Activated gamma-delta T cell treated with Interleukin-2 at 50 U/mL for 16 hours (primary cell): Measurements from ENCODE around the gene CTCF.
A peak's percentile ranks its signal among the peaks of the same experiment; 100 is the strongest.

Experiments
- DNase-seq: peaks from one replicate; pipeline ENCODE4 v3.0.0-alpha.2; 2020

The CTCF gene

GRCh38 chr16:67653789-67654402, 91.6 kb downstream of the CTCF start:
- DNase-seq: no peak

- no peak for DNase-seq
Measured at GRCh38 chr16:67654403-67654911, 92.1 kb downstream of the CTCF start.

GRCh38 chr16:67655363-67655762, 93.0 kb downstream of the CTCF start:
- no peak for DNase-seq

- no peak for DNase-seq
Measured at GRCh38 chr16:67656344-67657016, 94.2 kb downstream of the CTCF start.

GRCh38 chr16:67657017-67657608, 94.8 kb downstream of the CTCF start:
- no peak for DNase-seq

GRCh38 chr16:67657751-67658518, 95.6 kb downstream of the CTCF start:
- no peak for DNase-seq

- no peak for DNase-seq
Measured at GRCh38 chr16:67658849-67659674, 96.7 kb downstream of the CTCF start.

GRCh38 chr16:67659675-67660563, 97.6 kb downstream of the CTCF start, which contains the start of gene ACD:
Gene ACD, minus strand, starts transcription at chr16:67660260. Its CDS starts 40 bp downstream, at chr16:67660220.
- DNase-seq: peak; percentile 91

- peak; percentile 93 for DNase-seq
Measured at GRCh38 chr16:67660564-67661028, 98.3 kb downstream of the CTCF start, which contains the start of gene PARD6A. Gene PARD6A, plus strand, starts transcription at chr16:67660960. Its CDS starts 79 bp downstream, at chr16:67661039.

GRCh38 chr16:67661101-67661761, 98.9 kb downstream of the CTCF start:
- DNase-seq: no peak

- no peak for DNase-seq
Measured at GRCh38 chr16:67661886-67662652, 99.7 kb downstream of the CTCF start.

- no peak for DNase-seq
Measured at GRCh38 chr16:67662653-67663010, 100.3 kb downstream of the CTCF start.

- no peak for DNase-seq
Measured at GRCh38 chr16:67663151-67663876, 101.0 kb downstream of the CTCF start.

GRCh38 chr16:67663877-67664222, 101.5 kb downstream of the CTCF start:
- no peak for DNase-seq

- DNase-seq: no peak
Measured at GRCh38 chr16:67664258-67664657, 101.9 kb downstream of the CTCF start.

GRCh38 chr16:67664871-67665270, 102.5 kb downstream of the CTCF start:
- DNase-seq: no peak

GRCh38 chr16:67665598-67665997, 103.3 kb downstream of the CTCF start:
- DNase-seq: no peak

- no peak for DNase-seq
Measured at GRCh38 chr16:67666032-67666551, 103.8 kb downstream of the CTCF start.
